ENCODE measurements around the gene MAP7D1. TPM values are rescaled to one million over a fixed set of nuclear protein-coding genes. Genes with fewer than 3 reads are reported as not detected.

MAP7D1 gene
- total RNA-seq, 1 experiment from 2014 or later: 173 TPM

- no peaks in the 10 kb centered on the region for H3K27me3 ChIP-seq (ENCODE audit: insufficient read depth, low read depth)
- intact Hi-C loops (cut with micrococcal nuclease; ENCODE audit: unreplicated experiment): no loop called here
- H3K36me3 ChIP-seq (ENCODE audit: low read depth): no peaks in the 10 kb centered on the region
- ChIA-PET POLR2A (ENCODE audit: unreplicated experiment) (no interaction called here), CTCF (no interaction called here)
- H3K4me3 ChIP-seq: no peak overlapping the region
- BruUV-seq (replicated peaks): no TSS peak
- H3F3A ChIP-seq (ENCODE audit: insufficient read depth, low read depth): no peaks in the 10 kb centered on the region; the same call in 1 of the 2 replicates
- H4K20me1 ChIP-seq (ENCODE audit: insufficient read depth): no peaks in the 10 kb centered on the region
- H3K9me2 ChIP-seq (ENCODE audit: insufficient read depth): no peaks in the 10 kb centered on the region
- H3K27ac ChIP-seq: no peak overlapping the region
- peaks cover 5% of the 10 kb centered on the region; the same call in 1 of the 2 replicates for H3K4me1 ChIP-seq (replicated peaks; ENCODE audit: insufficient read depth)
- DNase-seq: no peak
- H3K4me2 ChIP-seq: no peak overlapping the region
- no peaks in the 10 kb centered on the region for H3K9me3 ChIP-seq (ENCODE audit: insufficient read depth, low read depth)
- no peaks in the 10 kb centered on the region for H3K79me2 ChIP-seq (ENCODE audit: low read depth)
- TF ChIP-seq EZH2 (IDR thresholded peaks at IDR 0.05; ENCODE audit: low read depth): no peak
- TF ChIP-seq, protein P1, sequence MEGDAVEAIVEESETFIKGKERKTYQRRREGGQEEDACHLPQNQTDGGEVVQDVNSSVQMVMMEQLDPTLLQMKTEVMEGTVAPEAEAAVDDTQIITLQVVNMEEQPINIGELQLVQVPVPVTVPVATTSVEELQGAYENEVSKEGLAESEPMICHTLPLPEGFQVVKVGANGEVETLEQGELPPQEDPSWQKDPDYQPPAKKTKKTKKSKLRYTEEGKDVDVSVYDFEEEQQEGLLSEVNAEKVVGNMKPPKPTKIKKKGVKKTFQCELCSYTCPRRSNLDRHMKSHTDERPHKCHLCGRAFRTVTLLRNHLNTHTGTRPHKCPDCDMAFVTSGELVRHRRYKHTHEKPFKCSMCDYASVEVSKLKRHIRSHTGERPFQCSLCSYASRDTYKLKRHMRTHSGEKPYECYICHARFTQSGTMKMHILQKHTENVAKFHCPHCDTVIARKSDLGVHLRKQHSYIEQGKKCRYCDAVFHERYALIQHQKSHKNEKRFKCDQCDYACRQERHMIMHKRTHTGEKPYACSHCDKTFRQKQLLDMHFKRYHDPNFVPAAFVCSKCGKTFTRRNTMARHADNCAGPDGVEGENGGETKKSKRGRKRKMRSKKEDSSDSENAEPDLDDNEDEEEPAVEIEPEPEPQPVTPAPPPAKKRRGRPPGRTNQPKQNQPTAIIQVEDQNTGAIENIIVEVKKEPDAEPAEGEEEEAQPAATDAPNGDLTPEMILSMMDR (conservative IDR thresholded peaks at IDR 0.05): no peak
- no peak overlapping the region for H2AFZ ChIP-seq
Observed at GRCh38 chr1:36211307-36211706, 55.3 kb downstream of the MAP7D1 start.

GRCh38 chr1:36211841-36212240 is 55.9 kb downstream of the MAP7D1 start:
- CTCF ChIA-PET: interaction anchor here (0.6 kb wide), 1 partner anchor 26 kb away, joined by 3 read pairs; no protein-coding TSS in a partner anchor
- H3K4me3 ChIP-seq: no peak overlapping the region
- POLR2A ChIA-PET (ENCODE audit: unreplicated experiment): no interaction called here

DNA sequence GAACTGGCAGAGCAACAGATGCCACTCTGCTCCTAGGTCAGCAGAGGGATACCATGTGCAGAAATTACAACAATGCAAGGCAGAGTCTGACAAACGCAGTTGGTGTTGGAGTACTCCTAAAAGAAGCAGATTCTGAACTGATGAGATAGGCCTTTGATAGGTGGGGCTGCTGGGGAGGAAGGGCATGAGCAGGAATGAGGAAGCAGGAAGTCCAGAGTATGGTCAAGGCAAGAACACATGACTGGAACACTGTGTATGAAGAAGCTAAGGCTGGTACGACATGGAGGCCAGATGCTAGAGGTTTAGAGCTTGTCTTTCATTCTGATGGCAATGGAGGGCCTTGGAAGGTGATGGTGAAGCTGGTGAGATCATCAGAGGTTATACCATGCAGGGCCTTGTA is 56.8 kb downstream of the MAP7D1 start:
- no peak for TF ChIP-seq EZH2 (IDR thresholded peaks at IDR 0.05; ENCODE audit: low read depth)
- TF ChIP-seq, protein P1 (conservative IDR thresholded peaks at IDR 0.05): no peak
- POLR2A ChIA-PET (ENCODE audit: unreplicated experiment): no interaction called here
- Histone ChIP-seq H2AFZ (no peak overlapping the region), H3F3A (ENCODE audit: insufficient read depth, low read depth) (peaks cover under 1% of the 10 kb centered on the region; the same call in 1 of the 2 replicates), H3K79me2 (ENCODE audit: low read depth) (no peaks in the 10 kb centered on the region), H4K20me1 (ENCODE audit: insufficient read depth) (no peaks in the 10 kb centered on the region), H3K4me3 (no peak overlapping the region), H3K36me3 (ENCODE audit: low read depth) (no peaks in the 10 kb centered on the region), H3K27ac (no peak overlapping the region), H3K9me3 (ENCODE audit: insufficient read depth, low read depth) (no peaks in the 10 kb centered on the region), H3K4me1 (replicated peaks; ENCODE audit: insufficient read depth) (peaks cover 5% of the 10 kb centered on the region; the same call in 1 of the 2 replicates), H3K9me2 (ENCODE audit: insufficient read depth) (no peaks in the 10 kb centered on the region), H3K4me2 (no peak overlapping the region), H3K27me3 (ENCODE audit: insufficient read depth, low read depth) (no peaks in the 10 kb centered on the region)
- DNase-seq: peak; percentile 13 to 48
- CTCF ChIA-PET: no interaction called here
- intact Hi-C loops (cut with micrococcal nuclease; ENCODE audit: unreplicated experiment): no loop called here
- no TSS peak for BruUV-seq (replicated peaks)

More at GRCh38 chr1:36211841-36212240, 55.9 kb downstream of the MAP7D1 start:
- no peak for DNase-seq
- H3F3A ChIP-seq (ENCODE audit: insufficient read depth, low read depth): no peaks in the 10 kb centered on the region; the same call in 1 of the 2 replicates
- no peaks in the 10 kb centered on the region for H4K20me1 ChIP-seq (ENCODE audit: insufficient read depth)
- H3K27me3 ChIP-seq (ENCODE audit: insufficient read depth, low read depth): no peaks in the 10 kb centered on the region
- H3K4me1 ChIP-seq (replicated peaks; ENCODE audit: insufficient read depth): peaks cover 5% of the 10 kb centered on the region; the same call in 1 of the 2 replicates
- H2AFZ ChIP-seq: no peak overlapping the region
- H3K27ac ChIP-seq: no peak overlapping the region
- no peaks in the 10 kb centered on the region for H3K9me3 ChIP-seq (ENCODE audit: insufficient read depth, low read depth)
- H3K4me2 ChIP-seq: no peak overlapping the region
- no peaks in the 10 kb centered on the region for H3K79me2 ChIP-seq (ENCODE audit: low read depth)
- BruUV-seq (replicated peaks): no TSS peak
- H3K9me2 ChIP-seq (ENCODE audit: insufficient read depth): no peaks in the 10 kb centered on the region
- H3K36me3 ChIP-seq (ENCODE audit: low read depth): no peaks in the 10 kb centered on the region
- TF ChIP-seq EZH2 (IDR thresholded peaks at IDR 0.05; ENCODE audit: low read depth): no peak
- TF ChIP-seq, protein P1 (conservative IDR thresholded peaks at IDR 0.05): no peak
- intact Hi-C loops (cut with micrococcal nuclease; ENCODE audit: unreplicated experiment): no loop called here

All from PC-9 (cell line).